OCI-LY3 (cell line): Measurements from ENCODE around the gene SH3GL2.

Experiments used
- H2AFZ ChIP-seq: fragments of 200-600, 300-600 bp; shearing (Covaris generic); 2 replicates; pipeline ENCODE4 v1.6.0; 2014; ENCODE audit warnings: antibody characterized with exemption, low read depth, low read length
- H3K27ac ChIP-seq: fragments of 200-600, 300-600 bp; sonication (generic); 2 replicates; pipeline ENCODE4 v1.5.1; 2014; ENCODE audit warnings: mild to moderate bottlenecking, low read length, moderate library complexity, mixed read lengths
- H3K27me3 ChIP-seq: fragments of 200-600, 300-600 bp; sonication (generic); 2 replicates; pipeline ENCODE4 v1.6.1; 2014; ENCODE audit warnings: low read depth, low read length, mixed read lengths
- H3K36me3 ChIP-seq: fragments of 200-600, 300-600 bp; sonication (generic); replicated peaks from 2 replicates; pipeline ENCODE3; 2014; ENCODE audit warnings: low read depth, low read length, mixed read lengths
- H3K4me1 ChIP-seq: fragments of 300-600, 200-600 bp; sonication (generic); 2 replicates; pipeline ENCODE4 v1.6.1; 2014; ENCODE audit warnings: low read length, mixed read lengths
- H3K4me2 ChIP-seq: fragments of 200-600, 300-600 bp; sonication (generic); 2 replicates; pipeline ENCODE4 v1.6.1; 2014; ENCODE audit warnings: low read length, mixed read lengths
- H3K4me3 ChIP-seq: fragments of 300-600, 200-600 bp; sonication (generic); 2 replicates; pipeline ENCODE4 v1.5.1; 2014; ENCODE audit warnings: antibody characterized with exemption, mild to moderate bottlenecking, low read length, moderate library complexity
- H3K79me2 ChIP-seq: fragments of 300-600, 200-600 bp; shearing (Covaris generic); 2 replicates; pipeline ENCODE4 v1.6.1; 2014; ENCODE audit warnings: mild to moderate bottlenecking, low read length, mixed read lengths
- H3K9ac ChIP-seq: fragments of 300-600, 200-600 bp; shearing (Covaris generic); 2 replicates; pipeline ENCODE4 v1.6.0; 2014; ENCODE audit warnings: mild to moderate bottlenecking, low read length, moderate library complexity
- H3K9me3 ChIP-seq: fragments of 200-600, 300-600 bp; shearing (Covaris generic); 2 replicates; pipeline ENCODE4 v1.6.1; 2014; ENCODE audit warnings: low read length, mixed read lengths; ENCODE audit not compliant: insufficient read depth
- H4K20me1 ChIP-seq: fragments of 200-600, 300-600 bp; sonication (generic); 2 replicates; pipeline ENCODE4 v1.6.1; 2016; ENCODE audit warnings: low read length, mixed read lengths; ENCODE audit not compliant: insufficient read depth
- EZH2phosphoT487 ChIP-seq: fragments of 200-600 bp; shearing (Covaris generic); IDR thresholded peaks from 2 replicates; pipeline ENCODE4 v1.6.1; 2018; ENCODE audit warnings: antibody characterized with exemption, mixed run types, low read depth
- TF ChIP-seq, protein P1 (sequence below): fragments of 200-600, 300-600 bp; sonication (generic); IDR thresholded peaks from 2 replicates; pipeline ENCODE4 v1.5.1; 2014; ENCODE audit warnings: antibody characterized with exemption, low read length, low read depth

The SH3GL2 gene

DNA sequence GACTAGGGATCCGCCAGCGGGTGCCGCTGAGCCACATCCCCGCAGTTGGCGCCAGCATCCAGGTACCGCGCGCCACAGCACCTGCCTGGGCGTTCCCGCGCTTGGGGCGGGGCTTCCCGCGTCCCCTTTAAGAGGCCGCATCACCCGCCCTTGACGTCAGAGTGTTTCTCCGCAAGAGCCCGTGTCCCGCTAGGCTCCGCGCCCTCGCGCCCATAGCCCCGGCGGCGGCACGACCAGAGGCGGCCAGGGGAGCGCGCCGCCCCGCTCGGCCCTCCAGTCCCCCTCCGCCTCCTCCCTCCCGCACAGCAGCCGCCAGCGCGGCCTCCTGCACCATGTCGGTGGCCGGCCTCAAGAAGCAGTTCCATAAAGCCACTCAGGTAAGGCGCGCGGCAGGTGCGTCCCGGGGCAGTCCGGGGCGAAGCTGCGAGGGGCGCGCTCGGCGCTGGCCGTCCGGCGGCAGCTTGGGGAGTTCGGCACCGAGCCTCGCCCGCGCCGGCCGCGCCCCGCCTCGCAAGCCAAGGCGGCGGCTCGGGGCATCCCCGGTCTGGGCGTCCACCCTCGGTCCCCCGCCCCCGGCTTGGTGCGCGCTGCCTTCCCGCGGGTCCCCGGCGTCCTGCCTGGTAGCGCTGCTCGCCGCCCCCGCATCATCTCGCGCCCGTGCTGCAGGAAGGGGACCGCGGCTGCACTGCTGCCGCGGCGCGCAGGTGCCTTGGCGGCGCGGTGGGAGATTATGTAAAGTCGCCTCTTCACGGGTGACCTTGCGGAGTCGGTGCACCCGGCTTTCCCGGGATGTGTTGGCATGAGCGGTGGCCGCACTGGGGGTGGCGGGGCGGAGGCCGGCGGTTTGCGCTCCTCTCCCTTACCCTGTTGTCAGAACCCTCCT, at the start of gene SH3GL2:
Gene SH3GL2 (plus strand): TSS at position 156 of the 883 bp plus-strand sequence.
- no peak within 1 kb of the TSS for H3K4me3 ChIP-seq
- H3K9ac ChIP-seq, result no peak within 1 kb of the TSS
- no peaks in the 10 kb centered on the region for H3K79me2 ChIP-seq
- H3K9me3 ChIP-seq, result no peaks in the 10 kb centered on the region
- no peaks in the 10 kb centered on the region for H4K20me1 ChIP-seq
- H2AFZ ChIP-seq, result no peak within 1 kb of the TSS
- no peaks in the 10 kb centered on the region for H3K36me3 ChIP-seq
- no peak within 1 kb of the TSS for H3K4me2 ChIP-seq
- TF ChIP-seq, protein P1, sequence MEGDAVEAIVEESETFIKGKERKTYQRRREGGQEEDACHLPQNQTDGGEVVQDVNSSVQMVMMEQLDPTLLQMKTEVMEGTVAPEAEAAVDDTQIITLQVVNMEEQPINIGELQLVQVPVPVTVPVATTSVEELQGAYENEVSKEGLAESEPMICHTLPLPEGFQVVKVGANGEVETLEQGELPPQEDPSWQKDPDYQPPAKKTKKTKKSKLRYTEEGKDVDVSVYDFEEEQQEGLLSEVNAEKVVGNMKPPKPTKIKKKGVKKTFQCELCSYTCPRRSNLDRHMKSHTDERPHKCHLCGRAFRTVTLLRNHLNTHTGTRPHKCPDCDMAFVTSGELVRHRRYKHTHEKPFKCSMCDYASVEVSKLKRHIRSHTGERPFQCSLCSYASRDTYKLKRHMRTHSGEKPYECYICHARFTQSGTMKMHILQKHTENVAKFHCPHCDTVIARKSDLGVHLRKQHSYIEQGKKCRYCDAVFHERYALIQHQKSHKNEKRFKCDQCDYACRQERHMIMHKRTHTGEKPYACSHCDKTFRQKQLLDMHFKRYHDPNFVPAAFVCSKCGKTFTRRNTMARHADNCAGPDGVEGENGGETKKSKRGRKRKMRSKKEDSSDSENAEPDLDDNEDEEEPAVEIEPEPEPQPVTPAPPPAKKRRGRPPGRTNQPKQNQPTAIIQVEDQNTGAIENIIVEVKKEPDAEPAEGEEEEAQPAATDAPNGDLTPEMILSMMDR, result no peak
- TF ChIP-seq EZH2phosphoT487, result no peak
- H3K4me1 ChIP-seq, result no peaks in the 10 kb centered on the region
- no peaks in the 10 kb centered on the region for H3K27me3 ChIP-seq
- H3K27ac ChIP-seq, result no peak within 1 kb of the TSS

GRCh38 chr9:17531642-17532254, 47.1 kb upstream of the SH3GL2 start:
- Histone ChIP-seq H2AFZ (peak overlapping the region; percentile 91), H3K4me2 (peak overlapping the region; percentile 70), H3K9ac (peak overlapping the region; percentile 17; the same call in 1 of the 2 replicates)

DNA sequence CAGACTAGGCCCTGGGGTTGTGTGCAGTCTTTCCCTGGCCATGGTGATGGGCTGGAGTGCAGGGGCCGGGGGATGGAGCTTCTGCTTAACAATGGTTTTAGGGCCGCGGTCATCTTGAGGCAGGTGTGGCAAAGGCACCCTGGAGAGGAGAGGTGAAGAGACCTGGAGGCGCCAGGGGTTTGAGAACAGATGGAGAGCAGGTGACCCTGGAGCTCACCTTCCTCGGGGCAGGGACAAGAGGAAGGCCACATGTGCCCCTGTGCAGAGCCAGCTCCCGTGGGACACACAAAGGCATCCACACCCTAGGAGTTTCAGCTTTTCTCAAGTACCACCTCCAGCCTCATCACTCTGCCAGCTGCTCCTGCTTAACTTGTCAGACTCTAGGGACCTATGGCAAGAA, 46.4 kb upstream of the SH3GL2 start:
- Histone ChIP-seq H3K4me1 (peaks cover 4% of the 10 kb centered on the region; the same call in 1 of the 2 replicates), H3K27ac (no peak overlapping the region), H3K9ac (no peak overlapping the region), H3K9me3 (no peaks in the 10 kb centered on the region), H2AFZ (no peak overlapping the region), H3K27me3 (peaks cover 9% of the 10 kb centered on the region; the same call in 1 of the 2 replicates), H4K20me1 (no peaks in the 10 kb centered on the region), H3K4me2 (no peak overlapping the region), H3K36me3 (no peaks in the 10 kb centered on the region), H3K4me3 (no peak overlapping the region), H3K79me2 (no peaks in the 10 kb centered on the region)
- TF ChIP-seq, protein P1, result no peak
- TF ChIP-seq EZH2phosphoT487, result no peak

More at GRCh38 chr9:17531642-17532254, 47.1 kb upstream of the SH3GL2 start:
- Histone ChIP-seq H3K4me1 (peaks cover 4% of the 10 kb centered on the region; the same call in 1 of the 2 replicates), H3K79me2 (no peaks in the 10 kb centered on the region), H3K4me3 (peak overlapping the region; percentile 62), H3K9me3 (no peaks in the 10 kb centered on the region), H3K36me3 (no peaks in the 10 kb centered on the region), H4K20me1 (no peaks in the 10 kb centered on the region), H3K27ac (no peak overlapping the region), H3K27me3 (peaks cover 9% of the 10 kb centered on the region; the same call in 1 of the 2 replicates)
- TF ChIP-seq, protein P1, result peak; percentile 61
- TF ChIP-seq EZH2phosphoT487, result no peak

- Histone ChIP-seq H2AFZ (no peak overlapping the region), H4K20me1 (no peaks in the 10 kb centered on the region), H3K36me3 (no peaks in the 10 kb centered on the region), H3K4me2 (no peak overlapping the region), H3K9me3 (no peaks in the 10 kb centered on the region), H3K79me2 (no peaks in the 10 kb centered on the region), H3K27ac (no peak overlapping the region), H3K27me3 (peaks cover 9% of the 10 kb centered on the region; the same call in 1 of the 2 replicates), H3K4me3 (no peak overlapping the region), H3K4me1 (peaks cover 4% of the 10 kb centered on the region; the same call in 1 of the 2 replicates), H3K9ac (no peak overlapping the region)
- TF ChIP-seq, protein P1, result no peak
- no peak for TF ChIP-seq EZH2phosphoT487
Measured at GRCh38 chr9:17535176-17535575, 43.7 kb upstream of the SH3GL2 start.
